Right atrium auricular region (tissue), 2 donors: ENCODE measurements around the gene SMPD3. TPM values are rescaled to one million over a fixed set of nuclear protein-coding genes. Genes with fewer than 3 reads are reported as not detected.

Experiments used
- DNase-seq: peaks from one replicate; pipeline ENCODE4 v3.0.0-alpha.2; 2019; ENCODE audit warnings: low spot score
- H3K27ac ChIP-seq, 2 donors: fragments of 200-600 bp; sonication (generic); 1 replicate in 1 of 2; 2 replicates in 1 of 2; pipeline ENCODE4 v1.5.1; 2016 to 2019
- H3K27me3 ChIP-seq, 2 donors: fragments of 200-600 bp; sonication (generic); one replicate each; pipeline versions ENCODE4 v1.5.1 to v1.6.0; 2017 to 2019
- H3K36me3 ChIP-seq: fragments of 200-600 bp; sonication (generic); one replicate; pipeline ENCODE4 v1.5.1; 2016
- H3K4me1 ChIP-seq, 2 donors: fragments of 200-600 bp; sonication (generic); one replicate each; pipeline versions ENCODE4 v1.5.1 to v1.6.0; 2017 to 2019
- H3K4me3 ChIP-seq, 2 donors: fragments of 200-600 bp; sonication (generic); 1 replicate in 1 of 2; 2 replicates in 1 of 2; pipeline ENCODE4 v1.5.1; 2017 to 2019; ENCODE audit warnings: mild to moderate bottlenecking in 1 of 2, moderate library complexity in 1 of 2
- H3K9me3 ChIP-seq, 2 donors: fragments of 200-600 bp; sonication (generic); one replicate each; pipeline ENCODE4 v1.5.1; 2019
- total RNA-seq, 2 donors: library from RNA; depleted of rRNA; stranded (reverse); fragments of >200 nt; gene quantifications; one replicate each; pipeline ENCODE4 v1.1.0, GENCODE V29; 2016
- TF ChIP-seq, protein P1 (sequence below), 2 donors: fragments of 200-600 bp; sonication (generic); IDR thresholded peaks; one replicate each; pipeline ENCODE4 v1.5.1; 2019; ENCODE audit warnings: antibody characterized with exemption in 2 of 2

The SMPD3 gene
- total RNA-seq, 2 donors from 2014 or later = 3.0 to 4.4 TPM

DNA sequence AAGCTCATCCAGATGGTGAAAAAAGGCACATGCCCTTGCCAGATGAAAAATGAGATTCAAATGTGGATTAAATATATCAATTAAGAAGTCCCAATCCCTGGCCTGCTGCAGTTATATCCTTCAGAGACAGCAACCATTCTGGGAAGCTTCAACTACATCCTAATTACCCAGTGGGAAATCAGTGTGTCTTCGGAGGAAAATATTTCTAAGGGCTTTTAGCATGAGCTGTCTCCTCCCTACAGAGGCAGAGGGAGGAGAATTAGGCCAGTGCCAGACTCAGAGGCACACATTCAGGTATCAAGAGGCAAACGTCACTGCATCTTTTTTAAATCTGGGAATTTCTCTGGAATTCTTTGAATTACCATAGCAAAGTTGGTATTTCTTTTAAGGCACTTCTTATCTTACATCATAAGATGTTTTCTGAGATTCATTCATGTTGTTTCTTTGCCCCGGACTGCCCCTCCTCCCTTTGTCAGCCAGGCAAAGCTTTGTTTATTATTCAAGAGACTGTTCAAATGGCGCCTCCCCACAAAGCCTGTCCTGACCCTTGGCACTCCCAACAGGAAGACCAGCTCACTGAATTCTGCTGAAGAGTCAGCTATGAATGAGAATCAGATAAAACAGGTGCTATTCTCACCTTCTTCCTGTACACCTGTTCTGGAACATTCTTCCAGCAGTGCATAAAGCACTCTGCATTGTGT is 38.3 kb upstream of the SMPD3 start:
- H3K27ac ChIP-seq = no peak overlapping the region
- H3K9me3 ChIP-seq = no peaks in the 10 kb centered on the region
- no peak for DNase-seq
- H3K27me3 ChIP-seq = no peaks in the 10 kb centered on the region
- no peak overlapping the region for H3K4me3 ChIP-seq
- TF ChIP-seq, protein P1, sequence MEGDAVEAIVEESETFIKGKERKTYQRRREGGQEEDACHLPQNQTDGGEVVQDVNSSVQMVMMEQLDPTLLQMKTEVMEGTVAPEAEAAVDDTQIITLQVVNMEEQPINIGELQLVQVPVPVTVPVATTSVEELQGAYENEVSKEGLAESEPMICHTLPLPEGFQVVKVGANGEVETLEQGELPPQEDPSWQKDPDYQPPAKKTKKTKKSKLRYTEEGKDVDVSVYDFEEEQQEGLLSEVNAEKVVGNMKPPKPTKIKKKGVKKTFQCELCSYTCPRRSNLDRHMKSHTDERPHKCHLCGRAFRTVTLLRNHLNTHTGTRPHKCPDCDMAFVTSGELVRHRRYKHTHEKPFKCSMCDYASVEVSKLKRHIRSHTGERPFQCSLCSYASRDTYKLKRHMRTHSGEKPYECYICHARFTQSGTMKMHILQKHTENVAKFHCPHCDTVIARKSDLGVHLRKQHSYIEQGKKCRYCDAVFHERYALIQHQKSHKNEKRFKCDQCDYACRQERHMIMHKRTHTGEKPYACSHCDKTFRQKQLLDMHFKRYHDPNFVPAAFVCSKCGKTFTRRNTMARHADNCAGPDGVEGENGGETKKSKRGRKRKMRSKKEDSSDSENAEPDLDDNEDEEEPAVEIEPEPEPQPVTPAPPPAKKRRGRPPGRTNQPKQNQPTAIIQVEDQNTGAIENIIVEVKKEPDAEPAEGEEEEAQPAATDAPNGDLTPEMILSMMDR (IDR thresholded peaks at IDR 0.05) = no peak
- peaks cover 0 to 5% of the 10 kb centered on the region in 2 donors for H3K4me1 ChIP-seq
- H3K36me3 ChIP-seq = no peaks in the 10 kb centered on the region

DNA sequence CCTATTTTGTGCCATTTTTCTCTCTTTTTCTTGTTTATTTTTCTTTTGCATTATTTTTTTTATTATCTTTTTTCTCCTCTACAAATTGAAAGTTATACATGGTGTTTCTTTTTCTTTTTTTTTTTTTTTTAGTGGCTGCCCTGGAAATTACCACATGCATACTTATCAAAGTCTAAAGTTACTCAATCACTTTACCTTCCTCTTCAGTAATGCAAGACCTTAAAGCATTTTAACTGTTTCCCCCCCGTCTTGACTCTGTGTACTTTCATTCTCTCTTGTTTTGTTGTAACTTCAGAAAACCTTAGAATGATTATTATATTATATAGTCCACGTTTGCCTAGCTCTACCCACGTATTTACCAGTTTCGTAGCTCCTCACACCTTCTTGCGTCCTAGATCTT is 33.3 kb upstream of the SMPD3 start:
- H3K27me3 ChIP-seq = no peaks in the 10 kb centered on the region
- no peaks in the 10 kb centered on the region for H3K4me1 ChIP-seq
- no peak for DNase-seq
- TF ChIP-seq, protein P1 (IDR thresholded peaks at IDR 0.05) = no peak
- H3K9me3 ChIP-seq = peaks cover 0 to 6% of the 10 kb centered on the region in 2 donors
- no peak overlapping the region for H3K27ac ChIP-seq
- no peak overlapping the region for H3K4me3 ChIP-seq
- no peaks in the 10 kb centered on the region for H3K36me3 ChIP-seq

DNA sequence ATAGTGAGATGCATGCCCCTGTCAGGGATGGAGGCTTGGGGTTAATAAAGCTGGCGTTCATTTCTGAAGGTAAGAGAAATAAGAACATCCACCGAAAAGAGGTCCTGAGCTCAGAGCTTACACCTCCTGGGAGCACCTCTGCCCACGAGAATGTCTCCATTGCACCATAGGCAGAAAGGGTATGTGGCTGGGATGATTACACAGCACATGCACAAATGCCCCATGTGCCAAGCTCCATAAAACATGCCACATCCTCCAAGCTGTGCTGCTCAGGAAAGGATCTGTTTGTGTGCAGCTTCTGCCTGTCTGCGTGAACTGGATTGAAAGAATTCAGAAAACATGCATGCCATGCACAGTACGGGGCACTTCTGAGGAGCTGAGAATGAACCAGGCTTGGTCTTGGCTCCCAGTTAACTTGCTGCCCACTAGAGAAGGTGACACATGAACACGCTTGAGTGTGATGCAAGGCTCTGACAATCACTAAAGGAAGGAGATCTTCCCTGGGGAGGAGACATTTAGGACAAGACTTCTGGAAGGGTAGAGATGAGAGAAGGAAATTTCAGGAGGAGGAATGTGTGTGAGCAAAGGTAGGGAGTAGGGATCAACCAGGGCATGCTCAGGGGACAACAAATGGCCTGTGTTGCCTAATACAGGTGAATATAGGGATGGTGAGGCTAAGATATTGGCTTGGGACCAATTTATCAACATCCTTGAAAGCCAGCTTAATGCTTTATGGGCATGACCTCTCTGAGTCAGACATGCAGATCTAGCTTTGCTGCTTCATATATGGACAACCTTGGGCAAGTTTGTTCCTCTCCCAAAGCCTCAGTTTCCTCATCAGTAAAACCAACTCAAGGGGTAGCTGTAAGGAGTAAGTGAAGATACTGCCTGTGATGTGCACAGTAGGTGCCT is 32.0 kb upstream of the SMPD3 start:
- Histone ChIP-seq H3K4me1 (no peaks in the 10 kb centered on the region), H3K27ac (no peak overlapping the region), H3K36me3 (no peaks in the 10 kb centered on the region), H3K27me3 (no peaks in the 10 kb centered on the region), H3K9me3 (peaks cover 0 to 6% of the 10 kb centered on the region in 2 donors), H3K4me3 (no peak overlapping the region)
- TF ChIP-seq, protein P1 (IDR thresholded peaks at IDR 0.05) = no peak
- DNase-seq = no peak

DNA sequence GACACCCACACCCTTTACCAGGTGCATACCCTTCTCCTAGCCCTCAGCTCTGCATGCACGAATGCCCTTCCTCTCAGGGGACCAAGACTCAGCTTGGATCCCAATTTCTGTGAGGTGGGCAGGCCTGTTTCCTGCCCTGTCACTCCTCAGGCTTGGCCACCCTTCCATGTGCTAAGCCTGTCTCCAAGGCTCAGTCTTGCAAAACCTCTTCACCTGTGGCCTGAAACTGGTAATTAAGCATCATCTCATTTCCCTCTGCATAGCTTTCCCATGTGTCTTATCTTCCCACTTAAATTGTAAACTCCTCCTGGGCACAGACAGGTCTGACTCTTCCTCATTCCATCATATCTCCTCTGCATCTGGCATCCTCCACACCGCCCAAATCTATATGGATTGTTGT is 31.0 kb upstream of the SMPD3 start:
- DNase-seq = no peak
- H3K36me3 ChIP-seq = no peaks in the 10 kb centered on the region
- TF ChIP-seq, protein P1 (IDR thresholded peaks at IDR 0.05) = no peak
- H3K4me1 ChIP-seq = no peaks in the 10 kb centered on the region
- no peak overlapping the region for H3K27ac ChIP-seq
- no peaks in the 10 kb centered on the region for H3K27me3 ChIP-seq
- H3K4me3 ChIP-seq = no peak overlapping the region
- peaks cover 0 to 6% of the 10 kb centered on the region in 2 donors for H3K9me3 ChIP-seq

DNA sequence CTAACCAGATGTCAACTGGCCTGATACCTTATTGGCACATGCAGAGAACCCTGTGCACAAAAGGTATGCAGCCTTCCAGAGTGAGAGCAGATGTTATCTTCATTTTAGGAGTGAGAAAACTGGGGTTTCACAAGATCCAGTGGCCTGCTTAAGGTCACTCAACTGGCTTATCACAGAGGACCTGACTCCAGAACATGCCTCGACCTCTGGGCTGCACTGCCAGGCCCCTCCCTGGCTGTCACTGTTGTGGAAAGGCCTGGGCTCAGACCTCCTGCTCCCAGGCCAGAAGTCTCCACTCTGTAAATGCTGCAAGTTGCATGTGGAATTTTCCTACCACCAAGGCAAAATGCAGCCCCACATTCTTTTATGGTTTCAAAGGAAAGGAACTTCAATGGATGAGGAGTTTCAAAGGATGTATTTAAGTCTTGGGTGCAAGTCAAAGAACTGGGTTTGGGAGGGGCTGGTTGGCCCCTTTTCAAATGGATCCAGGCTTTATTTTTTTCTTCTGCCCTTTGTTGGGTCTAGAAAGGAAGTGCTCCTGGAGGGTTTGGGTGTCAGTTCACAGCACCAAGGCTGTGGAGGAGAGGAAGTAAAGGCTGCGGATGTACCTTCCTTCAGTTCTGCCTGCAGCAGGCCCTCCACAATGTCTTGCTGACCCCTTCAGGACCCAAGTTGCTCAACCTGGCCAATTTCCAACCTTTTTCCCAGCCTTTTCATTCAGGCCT is 30.4 kb upstream of the SMPD3 start:
- Histone ChIP-seq H3K27me3 (no peaks in the 10 kb centered on the region), H3K4me3 (no peak overlapping the region), H3K9me3 (peaks cover 0 to 6% of the 10 kb centered on the region in 2 donors), H3K27ac (no peak overlapping the region), H3K36me3 (no peaks in the 10 kb centered on the region), H3K4me1 (no peaks in the 10 kb centered on the region)
- DNase-seq = no peak
- TF ChIP-seq, protein P1 (IDR thresholded peaks at IDR 0.05) = no peak
